NCI-H1417 treated with DMSO at 0.1 percent for 48 hours (cell line): ENCODE data around the gene TRIP13.
"Not testable (repeated sequence)": the region's sequence is repeated elsewhere in the genome, so short reads cannot be mapped to it uniquely, and the experiment has no call there.

Experiments used
- DNase-seq: peaks from one replicate; lab custom pipeline; 2025; lab: John Stamatoyannopoulos, UW

TRIP13 gene

DNA sequence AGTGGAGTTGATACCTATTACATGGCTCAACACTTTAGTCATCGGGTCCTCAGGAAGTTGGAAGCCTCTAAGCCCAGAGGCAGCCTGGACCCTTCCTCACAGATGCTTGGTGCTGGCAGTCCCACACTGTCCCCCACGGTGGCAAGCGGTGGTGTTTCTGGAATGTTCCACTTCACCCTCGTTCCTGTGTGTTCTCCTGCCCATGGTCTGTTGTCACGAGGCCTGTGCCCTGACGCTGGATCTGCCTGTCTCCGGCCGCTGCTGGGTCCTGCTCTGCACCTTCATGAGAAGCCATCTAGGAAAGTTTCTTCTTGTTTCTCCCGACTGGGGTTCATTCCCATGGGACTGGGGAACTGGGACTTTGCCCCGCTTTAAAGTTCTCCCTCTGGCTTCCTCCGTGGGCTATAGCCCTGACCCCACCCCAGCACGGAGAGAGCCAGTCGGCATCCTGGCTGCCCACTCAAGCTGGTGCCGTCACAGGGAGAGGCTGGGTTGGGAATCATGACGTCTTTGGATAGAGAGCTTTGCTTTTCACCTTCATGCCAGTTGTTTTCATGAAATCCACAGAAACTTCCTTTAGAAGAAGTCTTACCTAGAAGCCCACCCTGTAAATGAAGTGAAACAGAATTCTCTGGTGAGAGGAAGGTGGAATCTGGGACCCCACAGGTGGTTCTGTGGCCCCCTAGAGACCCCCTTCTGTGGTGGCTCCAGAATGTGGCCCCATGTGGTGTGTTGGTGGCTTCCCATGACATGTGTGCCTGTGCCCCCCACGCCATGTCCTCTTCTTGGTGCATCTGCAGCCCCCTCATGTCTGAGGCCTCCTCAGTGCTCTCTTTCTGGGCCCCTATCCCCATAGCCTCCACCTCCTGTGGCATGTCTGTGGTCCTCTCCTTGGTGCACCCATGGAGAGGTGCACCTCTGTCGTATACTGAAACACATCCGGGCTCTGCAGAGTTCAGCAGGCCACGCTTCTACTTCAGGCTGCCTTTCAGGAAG is 43.8 kb downstream of the TRIP13 start:
- no peak for DNase-seq

GRCh38 chr5:937151-937924 is 44.7 kb downstream of the TRIP13 start:
- DNase-seq = no peak

- no peak for DNase-seq
These were observed 46.7 kb downstream of the TRIP13 start for GRCh38 chr5:939368-939767.

GRCh38 chr5:940741-941140 is 48.1 kb downstream of the TRIP13 start:
- DNase-seq = not testable (repeated sequence)

DNA sequence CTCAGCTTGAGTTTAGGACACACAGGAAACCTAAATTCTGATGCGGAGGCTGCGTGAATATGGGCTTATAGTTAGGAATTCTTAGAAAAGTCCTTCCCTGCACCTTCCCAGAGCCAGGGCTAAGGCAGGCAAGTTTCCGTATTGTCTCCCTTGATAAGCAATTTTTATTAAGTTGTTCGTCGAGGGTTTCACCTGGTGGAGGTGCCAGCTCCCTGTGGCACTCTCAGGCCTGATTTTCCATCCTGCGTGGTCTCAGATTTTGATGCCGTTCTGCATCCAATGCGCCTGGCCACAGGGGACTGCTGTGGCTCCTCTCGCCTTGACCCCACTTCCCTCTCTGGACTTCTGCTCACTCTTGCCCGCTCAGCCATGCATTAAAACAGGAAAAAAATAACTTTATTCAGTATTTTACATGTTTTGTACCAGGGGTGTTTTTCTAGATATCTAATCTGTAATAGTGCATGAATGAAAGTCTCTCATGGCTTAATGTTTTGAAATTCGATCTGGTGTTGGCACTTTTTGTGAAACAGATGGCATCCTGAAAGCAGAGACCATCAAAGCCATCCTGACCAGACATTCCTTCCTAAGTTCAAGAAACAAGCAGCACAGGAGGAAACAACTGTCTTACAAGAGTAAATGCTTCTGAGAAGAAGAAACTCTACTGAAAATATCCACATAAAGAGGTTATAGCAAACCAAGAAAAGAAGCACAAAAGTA is 50.7 kb downstream of the TRIP13 start:
- DNase-seq = no peak

- no peak for DNase-seq
These were observed 51.4 kb downstream of the TRIP13 start for GRCh38 chr5:943918-944620.

- DNase-seq = no peak
These were observed 51.9 kb downstream of the TRIP13 start for GRCh38 chr5:944621-944927.

- DNase-seq = no peak
These were observed 52.5 kb downstream of the TRIP13 start for GRCh38 chr5:944992-945685.

- no peak for DNase-seq
These were observed 53.2 kb downstream of the TRIP13 start for GRCh38 chr5:945691-946551.

DNA sequence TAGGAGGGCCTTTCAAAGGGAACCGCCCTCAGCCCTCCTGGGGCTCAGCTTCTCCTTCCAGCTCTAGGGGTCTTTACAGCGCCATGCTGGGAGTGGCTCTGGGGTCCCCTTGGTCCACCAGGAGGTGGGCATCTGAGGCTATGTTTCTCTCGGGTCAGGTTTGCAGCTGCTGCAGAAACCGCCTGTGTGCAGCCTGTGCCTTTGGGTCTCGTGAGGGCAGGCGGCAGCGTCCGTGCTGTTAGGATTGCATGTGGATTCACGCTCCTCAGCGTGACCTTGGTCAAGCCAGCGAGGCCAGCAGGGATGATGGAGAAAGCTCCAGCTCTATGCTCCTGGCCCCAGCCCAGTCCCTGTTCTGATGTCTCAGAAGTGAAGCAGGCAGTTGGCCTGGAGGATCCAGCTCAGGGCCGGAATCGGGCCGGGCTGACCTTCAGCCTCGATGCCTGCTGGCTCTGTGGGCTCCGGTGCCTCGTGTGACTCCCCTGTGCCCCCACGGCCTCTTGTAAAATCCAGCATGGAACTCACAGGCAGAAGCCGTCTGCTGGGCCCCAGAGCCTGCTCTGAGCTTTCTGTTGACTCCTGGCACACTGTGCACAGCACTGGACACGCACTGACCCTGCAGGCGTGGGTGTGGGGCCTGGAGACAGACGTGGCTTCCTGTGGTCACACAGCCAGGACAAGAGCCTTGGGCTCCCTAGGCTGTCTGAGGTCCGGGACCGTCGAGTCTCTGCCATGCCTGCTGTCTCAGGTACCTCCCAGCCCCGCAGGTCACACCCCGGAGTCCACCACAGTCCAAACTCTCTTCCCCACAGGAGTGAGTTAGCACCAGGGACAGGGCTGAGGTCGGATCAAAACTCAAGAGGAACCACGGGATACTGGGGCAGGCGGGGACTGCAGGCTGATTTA is 54.3 kb downstream of the TRIP13 start:
- no peak for DNase-seq

DNA sequence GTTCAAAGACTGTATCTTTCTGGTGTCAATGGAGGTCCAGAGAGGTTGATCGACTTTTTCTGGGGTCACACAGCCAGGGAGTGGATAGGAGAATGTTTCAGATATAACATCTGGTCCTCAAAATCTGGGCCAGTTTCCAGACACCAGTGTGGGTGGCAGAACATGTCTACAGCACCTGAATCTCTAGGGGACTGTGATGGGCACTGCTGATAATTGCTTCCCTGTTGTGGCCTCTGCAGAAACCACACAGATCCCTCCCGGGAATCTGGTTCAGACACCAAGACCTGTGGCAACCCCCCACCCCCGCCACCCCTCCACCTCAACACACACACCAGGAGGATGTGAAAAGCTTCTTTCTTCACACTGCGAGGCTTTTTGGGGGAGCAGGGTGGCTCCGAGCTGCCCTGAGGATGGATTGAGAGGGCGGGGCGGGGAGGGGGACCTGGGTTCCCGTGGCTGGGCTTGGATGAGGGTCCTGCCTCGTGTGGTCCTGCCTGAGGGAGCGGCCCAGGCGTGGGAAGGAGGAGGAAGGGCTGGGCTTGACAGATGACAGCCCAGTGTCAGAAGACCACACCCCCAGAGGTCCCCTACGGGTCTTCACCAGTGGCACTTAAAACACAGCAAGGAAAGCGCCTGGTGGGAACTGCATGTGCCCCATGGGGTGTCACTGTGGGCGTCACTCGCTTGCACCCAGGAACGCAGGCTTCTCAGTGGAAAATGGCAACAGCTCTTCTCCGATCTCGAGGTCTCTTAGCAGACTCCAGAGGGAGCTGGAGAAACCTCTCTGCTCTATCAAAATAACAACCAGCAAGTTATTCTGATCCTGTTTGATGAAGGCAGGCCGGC is 55.2 kb downstream of the TRIP13 start:
- no peak for DNase-seq

GRCh38 chr5:948472-949274 is 56.0 kb downstream of the TRIP13 start:
- DNase-seq = no peak

DNA sequence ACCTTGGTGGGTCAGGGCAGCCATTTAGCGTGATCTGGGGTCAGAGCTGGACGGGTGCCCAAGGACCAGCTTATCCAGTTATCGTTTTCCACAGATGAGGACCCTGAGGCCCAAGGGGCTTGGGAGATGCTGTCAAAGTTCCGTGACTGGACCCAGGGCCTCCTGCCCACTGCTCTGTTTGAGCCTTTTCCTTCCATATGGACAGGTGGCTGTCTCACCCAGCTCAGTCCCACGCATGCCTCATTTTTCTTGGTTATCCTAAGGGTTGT is 56.5 kb downstream of the TRIP13 start:
- no peak for DNase-seq

DNA sequence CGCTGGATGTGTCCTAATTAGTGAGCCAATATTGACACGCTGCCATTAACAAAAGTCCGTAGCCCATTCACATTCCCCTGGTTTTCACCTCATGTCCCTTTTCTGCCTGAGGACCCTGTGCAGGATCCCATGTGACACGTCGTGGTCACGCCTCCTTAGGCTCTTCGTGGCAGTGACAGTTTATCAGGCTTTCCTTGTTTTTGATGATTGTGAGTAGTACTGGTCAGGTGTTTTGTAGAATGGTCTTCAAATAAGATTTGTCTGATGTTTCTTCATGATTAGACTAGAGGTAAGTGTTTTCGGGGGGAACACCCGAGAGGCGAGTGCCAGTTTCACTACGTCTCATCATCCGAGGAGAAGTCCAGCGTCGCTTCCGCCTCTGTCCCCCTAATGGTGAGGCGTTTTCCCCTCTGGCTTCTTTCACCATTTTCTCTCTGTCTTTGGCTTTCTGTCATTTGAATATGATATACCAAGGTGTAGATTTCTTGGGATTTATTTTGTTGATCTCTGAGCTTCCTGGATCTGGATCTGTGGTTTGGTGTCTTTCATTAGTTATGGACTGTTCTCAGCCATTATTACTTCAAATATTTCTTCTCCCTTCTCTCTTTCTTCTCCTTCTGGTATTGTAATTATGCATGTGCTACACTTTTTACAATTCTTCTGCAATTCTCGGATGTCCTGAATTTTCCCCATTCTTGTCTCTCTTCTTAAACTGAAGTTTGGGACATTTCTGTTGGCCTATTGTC is 57.3 kb downstream of the TRIP13 start:
- DNase-seq = no peak

GRCh38 chr5:951940-952596 is 59.4 kb downstream of the TRIP13 start:
- DNase-seq = no peak

- no peak for DNase-seq
These were observed 60.0 kb downstream of the TRIP13 start for GRCh38 chr5:952597-953271.
